IPS DF 19.7 (cell line): ENCODE data around the gene VAX1.
"Not testable (repeated sequence)": the region's sequence is repeated elsewhere in the genome, so short reads cannot be mapped to it uniquely, and the experiment has no call there.

Experiments used
- DNase-seq: peaks from one replicate; pipeline ENCODE4 v3.0.0-alpha.2; 2013; ENCODE audit warnings: low read depth, low spot score

Gene VAX1

GRCh38 chr10:117135026-117135372, 3.1 kb downstream of the VAX1 start:
- no peak for DNase-seq

GRCh38 chr10:117134306-117135025, 3.6 kb downstream of the VAX1 start:
- no peak for DNase-seq

- DNase-seq = no peak
Measured at GRCh38 chr10:117134056-117134305, 4.1 kb downstream of the VAX1 start.

GRCh38 chr10:117133273-117134055, 4.6 kb downstream of the VAX1 start:
- DNase-seq = no peak

GRCh38 chr10:117132751-117133231, 5.3 kb downstream of the VAX1 start:
- DNase-seq = no peak

- DNase-seq = no peak
Measured at GRCh38 chr10:117131376-117132327, 6.4 kb downstream of the VAX1 start.

- DNase-seq = no peak
Measured at GRCh38 chr10:117130862-117131375, 7.2 kb downstream of the VAX1 start.

- DNase-seq = no peak
Measured at GRCh38 chr10:117130346-117130745, 7.7 kb downstream of the VAX1 start.

- not testable (repeated sequence) for DNase-seq
Measured at GRCh38 chr10:117126645-117127044, 11.4 kb downstream of the VAX1 start.

- no peak for DNase-seq
Measured at GRCh38 chr10:117126034-117126433, 12.0 kb downstream of the VAX1 start.

- no peak for DNase-seq
Measured at GRCh38 chr10:117112220-117112619, 25.9 kb downstream of the VAX1 start.

GRCh38 chr10:117107238-117107637, 30.8 kb downstream of the VAX1 start:
- DNase-seq = no peak

- no peak for DNase-seq
Measured at GRCh38 chr10:117096599-117097201, 41.4 kb downstream of the VAX1 start.

- DNase-seq = peak; percentile 45
Measured at GRCh38 chr10:117094856-117095255, 43.2 kb downstream of the VAX1 start.

GRCh38 chr10:117092386-117092785, 45.7 kb downstream of the VAX1 start:
- DNase-seq = no peak

GRCh38 chr10:117090834-117091233, 47.2 kb downstream of the VAX1 start:
- no peak for DNase-seq

GRCh38 chr10:117087521-117087920, 50.5 kb downstream of the VAX1 start:
- DNase-seq = no peak

GRCh38 chr10:117086546-117086945, 51.5 kb downstream of the VAX1 start:
- DNase-seq = no peak

- DNase-seq = not testable (repeated sequence)
Measured at GRCh38 chr10:117084421-117085246, 53.4 kb downstream of the VAX1 start.
